Psoas muscle (tissue), 8 donors: ENCODE measurements around the gene PRMT7. TPM values are rescaled to one million over a fixed set of nuclear protein-coding genes. Genes with fewer than 3 reads are reported as not detected.

Experiments
- ATAC-seq, 4 donors: fragments of 200-7000 bp; cut with Tn5 transposase; one replicate each; pipeline ENCODE4 v1.9.1; 2020; ENCODE audit warnings: moderate library complexity in 3 of 4, mild to moderate bottlenecking in 2 of 4
- DNase-seq, 2 donors: peaks; one replicate each; pipeline ENCODE4 v3.0.0-alpha.2; 2020
- H3K27ac ChIP-seq: fragments of 200-600 bp; one replicate; pipeline ENCODE4 v1.8.0; 2022
- H3K27me3 ChIP-seq, 3 donors: fragments of 200-600 bp in 1 of 3; one replicate each; pipeline versions ENCODE4 v1.6.1 to v1.8.0; 2013 to 2022; ENCODE audit warnings: low read length in 2 of 3, mild to moderate bottlenecking in 2 of 3, moderate library complexity in 1 of 3; ENCODE audit not compliant: insufficient read depth in 3 of 3
- H3K36me3 ChIP-seq, 2 donors: fragments of 200-600 bp in 1 of 2; one replicate each; pipeline versions ENCODE4 v1.6.1 to v1.8.0; 2013 to 2022; ENCODE audit warnings: low read depth in 1 of 2, mild to moderate bottlenecking in 1 of 2, moderate library complexity in 1 of 2; ENCODE audit not compliant: insufficient read depth in 1 of 2
- H3K4me1 ChIP-seq: fragments of 200-600 bp; one replicate; pipeline ENCODE4 v1.8.0; 2022
- H3K4me3 ChIP-seq: fragments of 200-600 bp; one replicate; pipeline ENCODE4 v1.8.0; 2022; ENCODE audit warnings: mild to moderate bottlenecking
- H3K9me3 ChIP-seq: fragments of 200-600 bp; one replicate; pipeline ENCODE4 v1.8.0; 2022
- WGBS, 3 donors: extraction: QIAGEN DNeasy Blood & Tissue Kit; methylation state at CpG; one replicate each; pipeline versions ENCODE4 v1.1.6 to v1.1.7; 2013; 5-methylcytosine and 5-hydroxymethylcytosine counted together
- intact Hi-C, 2 donors: fragments of 100-400 bp; cut with DNase I; formaldehyde crosslinking; loops; one replicate each; pipeline versions ENCODE4 v1.11.0 to v1.14.2; 2022
- polyA plus RNA-seq, 3 donors: library from polyadenylated mRNA; stranded (reverse); fragments of 200-250 nt; gene quantifications; one replicate each; pipeline ENCODE4 v1.2.3, GENCODE V29; 2013
- total RNA-seq, 4 donors: library from RNA; stranded (reverse); fragmentation: NEBNext Ultra II Directional in 2 of 4; extraction: Animal tissue kit (Norgen Biotek cat#: 25700) in 2 of 4; gene quantifications; one replicate each; pipeline versions ENCODE4 v1.2.1 to v1.2.4, GENCODE V29; 2021 to 2023
- TF ChIP-seq, protein P1 (sequence below): fragments of 200-600 bp; IDR thresholded peaks from one replicate; pipeline ENCODE4 v1.8.0; 2022; ENCODE audit warnings: antibody characterized with exemption
- donor health status: healthy with polysubstance abuse.
- donor health status: DM: no; HTN: no; CAD: no; lungs with moderate emphysema.
- donor health status: Bipolar disorder and iron deficiency.
- donor health status: healthy.
- donor health status: DM: yes; HTN: yes; CAD: no.
- donor health status: DM: no; HTN: no; CAD: no.
- donor health status: DM: no; HTN: no; CAD: no.
- donor health status: DM: yes; HTN: yes; CAD: no.

PRMT7 gene
- total and polyA plus RNA-seq, 7 donors = 18.9 to 45.1 (median 26.0) TPM

DNA sequence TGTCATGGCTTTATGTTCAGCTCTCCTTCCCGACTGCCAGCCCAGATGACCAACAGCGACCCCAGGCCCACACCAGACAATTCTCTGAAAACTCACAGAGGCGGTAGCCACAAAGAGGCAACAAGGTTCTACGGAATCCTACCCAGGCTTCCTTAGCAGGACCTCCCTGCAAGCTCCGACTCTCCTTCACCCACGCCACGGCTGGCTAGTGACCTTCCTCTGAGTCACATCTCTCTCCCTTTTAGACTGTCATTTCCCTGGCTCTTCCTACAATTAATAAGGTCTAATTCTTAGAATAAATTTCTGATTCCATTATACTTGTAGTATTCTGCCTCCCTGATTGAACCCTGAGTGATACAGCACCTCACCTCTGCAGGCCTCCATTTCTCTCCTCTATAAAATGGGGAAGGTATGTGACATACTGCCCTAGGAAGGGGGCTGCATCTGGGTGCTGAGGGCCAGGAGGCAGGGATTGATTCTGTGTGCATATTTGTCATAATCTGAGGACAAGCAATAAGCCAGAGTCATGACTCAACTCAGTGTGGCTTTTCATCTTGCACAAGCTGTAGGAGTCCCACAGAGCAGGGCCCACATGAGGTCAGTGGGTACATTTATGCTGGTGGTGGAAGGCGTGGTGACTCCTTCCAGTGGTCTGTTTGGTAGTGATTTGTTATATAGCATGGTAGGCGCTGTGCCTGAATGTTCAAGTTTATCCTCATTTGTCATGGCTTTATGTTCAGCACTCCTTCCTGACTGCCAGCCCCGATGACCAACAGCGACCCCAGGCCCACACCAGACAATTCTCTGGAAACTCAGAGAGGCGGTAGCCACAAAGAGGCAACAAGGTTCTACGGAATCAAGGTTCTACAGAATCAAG is 91.3 kb downstream of the PRMT7 start:
- H3K36me3 ChIP-seq = no peaks in the 10 kb centered on the region
- H3K27ac ChIP-seq = no peak overlapping the region
- 79 to 82% (median 81%) methylated on average over 13 of the region's 13 CpGs for WGBS, 3 donors
- intact Hi-C loops = no loop called here
- DNase-seq (no peak), ATAC-seq (no peak)
- no peaks in the 10 kb centered on the region for H3K27me3 ChIP-seq
- no peaks in the 10 kb centered on the region for H3K4me1 ChIP-seq
- no peak overlapping the region for H3K4me3 ChIP-seq
- no peaks in the 10 kb centered on the region for H3K9me3 ChIP-seq
- TF ChIP-seq, protein P1, sequence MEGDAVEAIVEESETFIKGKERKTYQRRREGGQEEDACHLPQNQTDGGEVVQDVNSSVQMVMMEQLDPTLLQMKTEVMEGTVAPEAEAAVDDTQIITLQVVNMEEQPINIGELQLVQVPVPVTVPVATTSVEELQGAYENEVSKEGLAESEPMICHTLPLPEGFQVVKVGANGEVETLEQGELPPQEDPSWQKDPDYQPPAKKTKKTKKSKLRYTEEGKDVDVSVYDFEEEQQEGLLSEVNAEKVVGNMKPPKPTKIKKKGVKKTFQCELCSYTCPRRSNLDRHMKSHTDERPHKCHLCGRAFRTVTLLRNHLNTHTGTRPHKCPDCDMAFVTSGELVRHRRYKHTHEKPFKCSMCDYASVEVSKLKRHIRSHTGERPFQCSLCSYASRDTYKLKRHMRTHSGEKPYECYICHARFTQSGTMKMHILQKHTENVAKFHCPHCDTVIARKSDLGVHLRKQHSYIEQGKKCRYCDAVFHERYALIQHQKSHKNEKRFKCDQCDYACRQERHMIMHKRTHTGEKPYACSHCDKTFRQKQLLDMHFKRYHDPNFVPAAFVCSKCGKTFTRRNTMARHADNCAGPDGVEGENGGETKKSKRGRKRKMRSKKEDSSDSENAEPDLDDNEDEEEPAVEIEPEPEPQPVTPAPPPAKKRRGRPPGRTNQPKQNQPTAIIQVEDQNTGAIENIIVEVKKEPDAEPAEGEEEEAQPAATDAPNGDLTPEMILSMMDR = no peak

- H3K27ac ChIP-seq = no peak overlapping the region
- TF ChIP-seq, protein P1 = no peak
- 82 to 88% (median 86%) methylated on average over 3 of the region's 3 CpGs for WGBS, 3 donors
- DNase-seq = no peak
- no peak for ATAC-seq
- H3K4me3 ChIP-seq = no peak overlapping the region
- intact Hi-C loops = no loop called here
- H3K4me1 ChIP-seq = no peaks in the 10 kb centered on the region
- no peaks in the 10 kb centered on the region for H3K9me3 ChIP-seq
- no peaks in the 10 kb centered on the region for H3K36me3 ChIP-seq
- no peaks in the 10 kb centered on the region for H3K27me3 ChIP-seq
Observed at GRCh38 chr16:68402748-68403040, 91.9 kb downstream of the PRMT7 start.

- intact Hi-C loops = no loop called here
- Histone ChIP-seq H3K27ac (no peak overlapping the region), H3K9me3 (no peaks in the 10 kb centered on the region), H3K4me3 (no peak overlapping the region), H3K36me3 (no peaks in the 10 kb centered on the region), H3K4me1 (no peaks in the 10 kb centered on the region), H3K27me3 (no peaks in the 10 kb centered on the region)
- WGBS, 3 donors = 35 to 39% (median 38%) methylated on average over 1 of the region's 1 CpG
- DNase-seq (no peak), ATAC-seq (no peak)
- TF ChIP-seq, protein P1 = no peak
Observed at GRCh38 chr16:68403177-68403576, 92.4 kb downstream of the PRMT7 start.

DNA sequence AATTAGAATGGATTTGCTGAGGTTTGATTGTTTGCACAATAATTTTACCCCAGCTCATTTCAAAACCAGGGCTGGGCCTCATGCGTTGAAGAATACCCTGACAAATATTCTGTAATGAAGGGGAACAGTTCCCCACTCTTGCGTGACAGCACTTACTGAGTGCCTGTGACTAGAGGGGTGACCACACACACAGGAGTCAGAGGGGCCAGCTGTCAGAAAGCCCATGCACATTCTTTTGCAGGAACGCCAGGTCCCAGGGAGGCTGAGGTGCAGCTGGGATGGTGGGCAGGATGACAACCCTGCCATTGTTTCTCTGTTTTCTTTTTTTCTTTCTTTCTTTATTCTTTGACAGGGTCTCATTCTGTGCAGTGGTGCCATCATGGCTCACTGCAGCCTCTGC is 92.9 kb downstream of the PRMT7 start:
- no peaks in the 10 kb centered on the region for H3K27me3 ChIP-seq
- no peaks in the 10 kb centered on the region for H3K36me3 ChIP-seq
- H3K4me1 ChIP-seq = no peaks in the 10 kb centered on the region
- intact Hi-C loops = no loop called here
- H3K27ac ChIP-seq = no peak overlapping the region
- H3K9me3 ChIP-seq = no peaks in the 10 kb centered on the region
- DNase-seq (no peak), ATAC-seq (no peak)
- WGBS, 3 donors = 57 to 75% (median 58%) methylated on average over 3 of the region's 3 CpGs
- H3K4me3 ChIP-seq = no peak overlapping the region
- TF ChIP-seq, protein P1 = no peak
